Measurements from ENCODE around the gene ACTN1.

ACTN1 gene

GRCh38 chr14:68969278-68970033 lies 9.6 kb downstream of the ACTN1 start:
- DNase-seq (ENCODE audit: low read depth), result no peak
- H3K4me3 ChIP-seq (ENCODE audit: low read depth, low read length), result no peak overlapping the region
- TF ChIP-seq CTCF (IDR thresholded peaks at IDR 0.05; ENCODE audit: low read depth, low read length, missing control alignments), result no peak

GRCh38 chr14:68968721-68969120 lies 10.4 kb downstream of the ACTN1 start:
- TF ChIP-seq CTCF (IDR thresholded peaks at IDR 0.05; ENCODE audit: low read depth, low read length, missing control alignments), result no peak
- DNase-seq (ENCODE audit: low read depth), result no peak
- H3K4me3 ChIP-seq (ENCODE audit: low read depth, low read length), result no peak overlapping the region

GRCh38 chr14:68968051-68968450 lies 11.1 kb downstream of the ACTN1 start:
- DNase-seq (ENCODE audit: low read depth), result no peak
- TF ChIP-seq CTCF (IDR thresholded peaks at IDR 0.05; ENCODE audit: low read depth, low read length, missing control alignments), result no peak
- H3K4me3 ChIP-seq (ENCODE audit: low read depth, low read length), result no peak overlapping the region

- DNase-seq (ENCODE audit: low read depth), result no peak
- no peak for TF ChIP-seq CTCF (IDR thresholded peaks at IDR 0.05; ENCODE audit: low read depth, low read length, missing control alignments)
Observed at GRCh38 chr14:68967459-68967940, 11.6 kb downstream of the ACTN1 start.

GRCh38 chr14:68966872-68967301 lies 12.2 kb downstream of the ACTN1 start:
- no peak overlapping the region for H3K4me3 ChIP-seq (ENCODE audit: low read depth, low read length)
- DNase-seq (ENCODE audit: low read depth), result no peak
- TF ChIP-seq CTCF (IDR thresholded peaks at IDR 0.05; ENCODE audit: low read depth, low read length, missing control alignments), result no peak

More at GRCh38 chr14:68967459-68967940, 11.6 kb downstream of the ACTN1 start:
- H3K4me3 ChIP-seq (ENCODE audit: low read depth, low read length), result no peak overlapping the region

GRCh38 chr14:68965261-68965761 lies 13.8 kb downstream of the ACTN1 start:
- no peak for DNase-seq (ENCODE audit: low read depth)
- no peak overlapping the region for H3K4me3 ChIP-seq (ENCODE audit: low read depth, low read length)
- no peak for TF ChIP-seq CTCF (IDR thresholded peaks at IDR 0.05; ENCODE audit: low read depth, low read length, missing control alignments)

Data from GM12864 (cell line).